CMK (cell line): ENCODE data around the gene SYTL1.

ENCODE experiments used
- DNase-seq: peaks from one replicate; pipeline ENCODE4 v3.0.0-alpha.2; 2010; ENCODE audit warnings: low read depth

Gene SYTL1

DNA sequence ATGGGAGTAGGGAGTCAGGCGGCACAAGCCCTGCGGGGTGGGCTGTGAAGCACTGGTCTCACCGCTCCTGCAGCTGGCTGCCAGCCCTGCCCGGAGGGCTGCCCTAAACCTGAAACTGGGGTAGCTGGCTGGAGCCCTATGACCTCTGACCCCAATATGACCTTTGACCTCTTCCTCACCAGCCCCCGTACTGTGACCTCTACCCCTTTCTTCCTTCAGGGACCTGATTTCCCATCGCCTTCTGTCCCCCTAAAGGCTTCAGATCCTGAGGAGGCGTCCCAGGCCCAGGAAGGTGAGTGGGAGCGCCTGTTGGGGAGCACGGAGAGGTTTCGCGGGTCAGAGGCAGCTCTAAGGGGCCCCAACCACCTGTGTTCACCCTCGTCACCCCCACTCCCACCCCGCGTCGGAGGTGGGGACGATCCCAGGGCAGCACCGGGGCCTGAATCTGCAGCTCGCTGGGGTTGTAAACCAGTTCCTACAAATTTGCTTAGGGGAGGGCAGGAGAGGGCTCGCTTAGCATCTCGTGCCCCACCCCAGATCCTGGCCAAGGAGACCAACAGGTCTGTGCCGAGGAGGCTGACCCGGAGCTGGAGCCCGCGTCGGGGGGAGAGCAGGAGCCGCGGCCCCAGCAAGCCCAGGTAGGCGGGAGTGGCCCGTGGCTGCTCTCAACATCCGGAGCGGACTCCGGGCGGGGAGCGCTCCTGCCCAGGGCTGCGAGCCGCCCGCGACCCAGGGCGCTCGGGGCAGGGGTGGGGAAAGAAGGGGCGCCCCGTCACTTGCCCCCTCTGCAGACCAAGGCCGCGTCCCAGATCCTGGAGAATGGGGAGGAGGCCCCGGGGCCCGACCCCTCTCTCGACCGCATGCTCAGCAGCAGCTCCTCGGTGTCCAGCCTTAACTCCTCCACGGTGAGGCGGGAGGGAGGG is 7.3 kb downstream of the SYTL1 start:
- no peak for DNase-seq

DNA sequence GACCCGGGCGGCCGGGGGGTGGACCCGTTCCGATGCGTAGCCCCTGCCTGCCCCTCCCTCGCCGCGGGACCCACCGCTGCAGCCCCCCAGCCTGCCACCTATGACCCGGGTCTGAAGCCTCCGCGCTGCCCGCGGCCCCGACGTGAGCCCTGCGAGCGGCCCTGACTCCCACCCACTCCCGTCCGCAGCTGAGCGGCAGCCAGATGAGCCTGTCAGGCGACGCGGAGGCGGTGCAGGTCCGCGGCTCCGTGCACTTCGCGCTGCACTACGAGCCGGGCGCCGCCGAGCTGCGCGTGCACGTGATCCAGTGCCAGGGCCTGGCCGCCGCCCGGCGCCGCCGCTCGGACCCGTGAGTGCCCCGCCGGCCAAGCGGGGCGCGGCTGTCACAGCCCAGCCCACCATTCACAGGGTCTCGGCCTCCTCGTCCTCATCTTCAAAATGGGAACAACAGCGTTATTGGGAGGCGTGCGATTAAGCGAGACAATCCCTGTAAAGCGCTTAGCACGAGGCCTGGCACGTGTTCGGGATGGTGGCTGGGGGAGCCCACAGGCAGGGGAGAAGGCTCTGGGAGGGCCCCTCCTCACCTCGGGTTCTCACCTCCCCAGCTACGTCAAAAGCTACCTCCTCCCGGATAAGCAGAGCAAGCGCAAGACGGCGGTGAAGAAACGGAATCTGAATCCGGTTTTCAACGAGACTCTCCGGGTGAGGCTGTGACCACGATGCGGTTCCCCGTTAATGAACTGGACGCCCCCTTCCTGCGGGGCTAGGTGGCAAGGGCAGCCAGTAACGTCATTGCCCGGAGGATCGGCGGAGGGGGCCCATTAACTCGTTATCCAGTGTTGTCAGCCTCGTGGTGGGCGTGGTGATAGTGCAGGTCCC is 8.2 kb downstream of the SYTL1 start:
- no peak for DNase-seq

DNA sequence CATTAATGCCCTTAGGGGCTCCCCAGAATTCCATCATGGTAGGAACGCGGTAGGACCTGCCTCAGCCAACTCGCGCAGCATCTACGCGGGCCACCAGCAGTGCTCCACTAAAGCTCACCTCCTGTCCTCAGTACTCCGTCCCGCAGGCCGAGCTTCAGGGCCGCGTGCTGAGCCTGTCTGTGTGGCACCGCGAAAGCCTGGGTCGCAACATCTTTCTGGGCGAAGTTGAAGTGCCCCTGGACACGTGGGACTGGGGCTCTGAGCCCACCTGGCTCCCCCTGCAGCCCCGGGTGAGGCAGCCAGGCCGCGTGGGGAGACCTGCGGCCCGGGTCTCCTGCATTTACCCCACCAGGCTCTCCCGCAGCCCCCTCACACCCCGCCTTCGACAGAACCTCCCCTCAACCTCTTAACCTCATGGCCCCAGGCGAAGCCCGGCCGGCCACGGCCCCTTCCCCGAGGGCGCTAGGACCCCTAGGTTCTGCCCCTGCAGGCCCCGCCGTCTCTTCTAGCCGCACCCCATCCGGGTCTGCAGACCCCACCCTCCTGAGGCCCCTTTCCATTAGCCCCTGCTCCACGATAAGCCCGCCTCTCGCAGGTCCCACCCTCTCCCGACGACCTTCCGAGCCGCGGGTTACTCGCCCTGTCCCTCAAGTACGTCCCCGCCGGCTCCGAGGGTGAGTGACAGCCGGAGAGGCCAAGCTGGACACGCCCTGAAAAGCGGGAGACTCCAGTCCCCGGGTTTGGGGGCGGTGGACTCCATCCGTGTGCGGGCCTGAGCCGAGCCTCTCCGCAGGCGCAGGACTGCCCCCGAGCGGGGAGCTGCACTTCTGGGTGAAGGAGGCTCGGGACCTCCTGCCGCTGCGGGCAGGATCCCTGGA is 9.1 kb downstream of the SYTL1 start:
- DNase-seq: no peak

DNA sequence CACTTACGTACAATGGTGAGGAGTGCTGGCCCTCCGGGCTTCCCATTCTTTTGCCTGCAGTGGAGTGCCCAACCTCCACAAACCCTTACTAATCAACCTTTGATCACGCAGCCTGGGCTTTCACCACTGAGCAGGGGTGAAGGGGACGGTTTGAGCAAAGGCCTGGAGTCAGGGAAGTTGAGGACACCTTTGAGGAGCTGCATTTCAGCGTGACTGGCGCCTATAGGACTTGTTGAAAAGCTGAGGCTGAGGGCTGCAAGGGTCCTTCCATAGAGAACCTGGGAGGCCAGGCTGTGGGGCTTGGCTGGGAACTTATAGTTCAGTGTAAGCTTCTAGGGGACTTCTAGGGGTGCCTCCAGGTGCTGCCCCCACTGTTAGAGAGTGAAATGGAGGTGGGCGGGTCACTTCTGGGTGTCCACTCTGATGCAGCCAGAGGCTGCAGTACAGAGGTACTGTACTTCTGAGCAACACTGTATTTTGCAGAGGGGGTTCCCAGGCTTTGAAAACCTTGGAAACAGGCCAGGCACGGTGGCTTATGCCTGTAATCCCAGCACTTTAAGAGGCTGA is 9.8 kb downstream of the SYTL1 start:
- DNase-seq: no peak

DNA sequence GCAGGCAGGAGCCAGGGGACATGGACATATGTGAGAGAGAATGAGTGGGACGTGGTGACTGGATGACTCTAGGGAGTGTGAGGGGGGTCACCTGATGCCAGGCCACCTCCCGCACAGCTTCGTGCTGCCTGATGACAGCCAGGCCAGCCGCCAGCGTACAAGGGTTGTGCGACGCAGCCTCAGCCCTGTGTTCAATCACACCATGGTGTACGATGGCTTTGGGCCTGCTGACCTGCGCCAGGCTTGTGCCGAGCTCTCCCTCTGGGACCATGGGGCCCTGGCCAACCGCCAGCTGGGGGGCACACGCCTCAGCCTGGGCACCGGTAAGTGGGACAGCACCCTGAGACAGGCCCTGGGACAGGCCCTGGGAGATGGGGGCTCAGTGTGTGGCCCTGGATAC is 11.3 kb downstream of the SYTL1 start:
- DNase-seq: no peak

DNA sequence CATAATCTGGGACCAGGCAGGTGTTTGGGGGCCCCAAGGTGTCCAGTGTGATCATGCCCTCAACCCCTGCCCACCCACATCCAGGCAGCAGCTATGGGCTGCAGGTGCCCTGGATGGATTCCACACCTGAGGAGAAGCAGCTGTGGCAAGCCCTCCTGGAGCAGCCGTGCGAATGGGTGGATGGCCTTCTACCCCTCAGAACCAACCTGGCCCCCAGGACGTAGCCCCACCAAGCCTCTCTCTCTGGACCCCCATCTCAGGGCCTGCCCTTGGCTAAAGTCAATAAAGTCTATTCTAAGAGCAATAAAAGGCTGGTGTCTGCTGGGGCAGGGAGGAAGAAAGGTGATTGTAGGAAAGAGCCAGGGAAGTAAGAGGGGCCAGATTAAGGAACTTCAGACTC is 11.8 kb downstream of the SYTL1 start:
- DNase-seq: no peak

DNA sequence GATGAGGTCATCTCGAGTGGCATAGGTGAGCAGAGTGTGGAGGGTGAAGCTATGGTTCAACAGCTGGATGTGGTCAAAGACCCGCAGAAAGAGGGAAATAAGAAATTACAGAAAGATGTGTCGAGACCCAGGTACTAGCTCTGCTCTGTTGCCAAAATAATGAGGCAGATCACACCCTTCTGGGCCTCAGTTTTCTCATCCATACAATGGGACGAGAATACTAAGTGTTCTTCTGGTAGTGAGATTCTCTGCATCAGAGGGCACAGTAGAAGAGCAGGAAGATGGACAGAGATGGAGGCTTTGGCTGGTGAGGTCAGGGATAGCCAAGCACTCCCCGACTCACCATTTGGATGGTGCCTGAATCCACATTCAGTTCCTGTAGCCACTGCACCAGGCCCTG is 13.9 kb downstream of the SYTL1 start:
- DNase-seq: no peak

DNA sequence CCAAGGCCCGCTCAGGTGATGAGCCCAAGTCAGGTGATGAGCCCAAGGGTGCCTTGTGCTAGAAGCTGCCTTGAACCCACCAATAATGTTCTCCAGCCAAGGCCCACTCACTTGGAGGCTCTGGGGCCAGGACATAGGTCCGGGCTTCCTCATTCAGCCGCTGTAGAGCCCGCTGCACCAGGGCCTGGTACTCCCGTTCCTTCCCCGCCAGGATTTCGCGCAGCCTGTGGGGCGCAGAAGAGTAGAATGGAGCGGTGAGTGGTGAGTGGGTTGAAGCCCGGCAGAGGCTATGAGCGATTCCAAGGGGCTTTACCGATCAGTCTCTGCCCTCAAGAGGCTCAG is 14.4 kb downstream of the SYTL1 start:
- no peak for DNase-seq

DNA sequence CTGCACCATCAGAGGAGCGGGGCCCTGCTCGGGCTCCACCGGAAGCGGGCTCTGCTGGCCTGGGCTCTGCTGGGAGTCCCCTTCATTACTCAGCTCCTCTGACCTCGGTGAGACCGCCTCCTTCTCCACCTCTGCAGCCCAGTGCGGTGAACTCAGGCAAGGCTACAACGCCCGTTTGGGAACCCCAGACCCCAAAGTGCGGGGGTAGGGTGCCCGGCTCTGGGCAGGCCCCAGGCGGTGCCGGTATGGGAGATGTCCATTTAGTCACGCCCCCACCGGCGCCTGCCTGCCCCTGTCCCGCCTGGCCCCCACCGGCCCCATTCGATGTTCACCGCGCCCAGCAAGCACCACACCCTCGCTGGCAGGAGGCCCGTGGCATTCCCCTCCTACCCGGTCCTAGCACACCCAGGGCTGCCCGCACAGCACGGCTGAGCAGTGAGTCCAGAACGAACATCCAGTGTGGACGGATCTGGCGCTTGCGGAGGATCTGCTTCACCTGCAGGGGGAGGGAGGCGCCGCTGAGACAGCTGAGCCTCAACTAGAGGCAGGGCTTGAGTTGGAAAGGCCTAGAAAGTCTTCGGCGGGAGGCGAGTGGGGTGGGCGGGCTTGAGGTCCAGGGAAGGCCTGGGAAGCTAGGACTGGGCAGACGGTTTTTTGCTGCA is 14.9 kb downstream of the SYTL1 start:
- no peak for DNase-seq

DNA sequence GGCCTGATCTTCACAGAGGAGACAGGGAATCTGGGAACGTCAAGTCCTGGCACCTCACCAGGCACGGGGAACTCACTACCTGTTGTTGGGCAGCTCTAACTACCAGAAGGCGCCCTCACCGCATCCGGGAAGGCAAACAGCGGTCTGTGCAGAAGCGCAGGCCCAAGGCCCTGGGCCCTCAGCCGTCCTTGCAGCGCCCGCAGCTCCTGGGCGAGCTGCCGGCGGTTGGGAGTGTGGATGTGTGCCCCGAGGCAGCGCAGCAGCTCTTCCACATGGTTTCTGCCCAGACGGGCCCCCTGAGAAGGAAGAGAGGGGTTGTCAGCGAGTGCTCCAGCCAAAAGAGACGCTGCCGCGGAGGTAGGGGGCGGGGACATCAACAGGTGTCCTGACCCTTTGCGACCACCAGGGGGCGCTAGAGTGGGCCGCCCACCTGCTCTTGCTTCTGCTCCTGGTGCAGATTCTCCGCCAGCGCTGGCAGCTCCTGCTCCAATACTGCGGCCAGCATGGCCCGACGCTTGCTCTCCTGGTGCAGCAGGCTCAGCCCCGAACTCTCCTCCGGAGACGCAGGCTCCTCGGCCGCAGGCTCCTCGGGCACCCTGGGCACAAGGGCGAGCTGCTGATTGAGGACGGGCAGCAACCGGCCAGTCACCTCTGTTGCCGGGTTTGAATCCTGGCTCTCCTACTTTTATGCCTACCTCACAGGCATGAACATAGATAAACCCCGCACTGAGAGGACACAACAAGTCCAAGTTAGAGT is 15.6 kb downstream of the SYTL1 start:
- DNase-seq: peak; percentile 58

DNA sequence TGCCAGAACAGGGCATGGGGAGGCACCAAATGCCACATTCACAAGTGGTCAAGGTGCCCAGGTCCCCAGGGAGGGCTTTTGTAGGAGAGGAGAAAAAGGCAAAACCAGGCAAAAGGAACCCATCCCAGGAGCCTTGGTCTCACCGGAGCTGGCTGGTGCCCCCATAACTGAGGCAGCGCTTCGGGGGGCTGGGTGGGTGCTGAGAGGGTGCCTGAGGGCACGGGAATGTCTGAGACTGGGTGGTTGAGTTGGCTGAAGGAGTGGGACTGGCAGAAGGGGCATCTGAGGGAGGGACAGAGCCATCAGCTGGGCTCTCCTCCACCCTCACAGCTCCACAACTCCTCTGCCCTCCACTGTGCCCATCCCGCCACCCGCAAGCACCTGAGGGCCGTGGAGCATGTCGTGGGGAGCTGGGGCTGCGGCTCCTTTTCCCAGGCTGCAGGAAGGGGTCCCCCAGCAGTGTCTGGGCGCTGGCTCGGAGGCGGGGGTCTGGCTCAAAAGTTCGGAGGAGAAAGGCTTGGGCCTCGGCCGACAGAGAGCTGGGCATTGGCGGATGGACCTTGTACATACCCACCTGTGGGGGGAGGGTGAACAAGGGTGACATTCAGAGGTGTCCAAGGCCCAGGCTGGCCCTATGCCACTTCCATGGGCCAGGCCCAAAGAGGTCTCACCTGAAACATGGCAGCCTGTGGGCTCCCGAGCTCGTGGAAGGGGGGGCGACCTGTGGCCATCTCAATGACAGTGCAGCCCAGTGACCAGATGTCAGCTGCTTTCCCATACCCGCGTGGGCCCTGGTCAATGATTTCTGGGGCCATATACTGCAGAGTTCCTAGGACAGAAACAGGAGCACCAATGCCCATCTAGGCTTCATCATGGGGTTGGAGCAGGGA is 16.5 kb downstream of the SYTL1 start:
- DNase-seq: no peak

DNA sequence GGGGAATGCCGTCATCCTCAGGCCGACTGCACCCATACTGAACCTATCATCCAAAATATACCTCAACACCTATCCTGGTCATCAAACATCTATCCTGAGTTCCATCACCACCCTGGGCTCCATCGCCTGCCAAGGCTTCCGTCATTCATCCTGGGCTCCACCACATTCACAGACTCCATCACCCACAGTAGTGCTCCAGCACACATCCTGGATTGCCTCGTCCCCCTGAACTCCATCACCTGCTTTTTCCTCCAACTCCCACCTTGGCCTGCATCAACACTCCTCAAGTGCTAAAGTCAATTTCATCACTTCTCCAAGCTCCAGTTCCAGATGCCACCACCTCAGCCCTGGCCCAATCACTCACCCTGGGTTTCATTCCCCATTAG is 17.1 kb downstream of the SYTL1 start:
- no peak for DNase-seq

DNA sequence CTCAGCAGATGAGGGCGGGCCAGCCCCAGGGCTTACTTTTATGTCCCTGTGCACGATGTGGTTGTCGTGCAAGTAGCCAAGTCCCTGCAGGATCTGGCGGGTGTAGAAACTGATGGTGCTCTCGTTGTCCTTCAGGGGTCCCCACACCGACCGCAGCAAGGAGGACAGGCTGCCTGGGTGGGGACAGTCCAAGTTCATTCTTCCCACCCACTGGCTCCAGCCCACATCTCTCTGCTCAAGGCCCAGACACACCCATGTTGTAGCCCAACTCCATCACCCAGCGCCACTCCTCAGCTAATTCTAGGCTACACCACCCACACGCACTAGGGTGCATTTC is 18.0 kb downstream of the SYTL1 start:
- no peak for DNase-seq

DNA sequence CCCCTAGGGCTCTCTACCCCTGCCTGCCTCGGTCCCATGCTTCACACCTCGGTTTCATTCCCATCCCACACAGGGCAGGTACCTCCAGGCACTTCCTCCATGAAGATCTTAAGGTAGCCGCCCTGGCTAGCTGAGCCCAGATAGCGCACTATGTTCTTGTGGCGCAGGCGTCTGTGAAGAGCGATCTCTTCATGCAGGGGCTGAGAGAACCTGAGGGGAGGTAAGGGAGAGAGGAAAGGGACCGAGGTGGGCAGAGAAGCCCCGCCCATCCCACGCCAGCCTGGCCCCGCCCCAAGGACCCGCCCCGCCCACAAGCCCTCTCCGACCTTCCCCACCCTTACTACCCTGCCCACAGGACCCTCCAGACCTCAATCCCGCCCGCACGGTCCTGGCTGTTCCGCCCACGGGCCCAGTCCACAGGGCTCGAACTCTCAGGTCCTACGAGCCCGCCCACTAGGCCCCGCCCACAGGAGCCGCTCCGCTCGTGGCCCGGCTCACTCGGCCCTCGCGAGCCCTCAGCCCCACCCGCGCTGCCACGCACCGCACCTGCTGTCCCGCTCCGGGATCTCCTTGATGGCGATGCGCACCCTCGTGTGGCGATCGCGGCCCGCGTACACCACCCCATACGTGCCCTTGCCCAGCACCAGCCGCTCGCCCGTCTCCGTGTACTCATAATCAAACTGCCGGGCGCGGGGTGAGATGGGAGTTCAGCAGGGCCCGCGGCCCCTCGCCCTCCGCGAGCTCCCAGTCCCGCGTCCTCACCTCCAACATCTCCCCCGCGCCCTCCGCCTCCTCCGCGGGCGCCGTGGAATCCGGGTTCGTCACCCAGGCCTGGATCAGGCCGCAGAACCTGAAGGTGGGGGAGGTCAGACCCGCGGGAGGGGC is 18.6 kb downstream of the SYTL1 start:
- no peak for DNase-seq

DNA sequence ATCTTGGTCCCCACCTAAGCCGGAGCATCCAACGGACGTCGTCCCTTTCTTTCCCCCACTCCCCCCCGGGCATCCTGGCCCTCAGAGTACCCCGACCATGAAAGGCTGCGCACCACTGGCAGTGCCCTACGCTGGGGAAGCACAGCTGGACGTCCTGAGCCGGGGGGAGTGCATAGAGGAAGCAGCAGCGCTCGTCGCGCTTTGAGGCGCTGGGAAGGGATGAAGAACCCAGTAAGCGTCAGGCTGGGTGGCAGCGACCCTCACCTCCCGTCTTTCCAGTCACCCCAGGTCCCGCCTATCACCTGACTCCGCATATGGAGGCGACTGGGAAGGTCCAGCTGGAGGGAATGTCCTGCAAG is 19.2 kb downstream of the SYTL1 start:
- no peak for DNase-seq

DNA sequence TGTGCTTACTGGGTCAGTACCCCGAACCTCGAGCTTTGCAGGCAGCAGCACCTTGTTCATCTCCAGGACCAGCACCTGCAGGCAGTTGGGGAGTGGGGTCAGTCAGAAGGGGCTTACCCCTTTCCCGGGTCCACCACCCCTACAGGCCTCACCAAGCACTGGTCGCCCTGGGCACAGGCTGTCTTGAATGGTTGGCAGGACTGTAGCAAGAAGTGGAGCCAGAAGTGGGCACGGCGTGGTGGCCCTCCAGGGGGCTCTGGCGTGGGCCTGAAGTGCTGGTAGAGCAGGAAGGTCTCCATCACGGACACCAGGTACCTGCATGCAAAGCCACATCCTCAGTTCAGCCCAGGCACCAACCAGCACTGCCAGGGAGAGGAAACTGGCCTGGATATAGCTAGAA is 19.7 kb downstream of the SYTL1 start:
- DNase-seq: no peak

DNA sequence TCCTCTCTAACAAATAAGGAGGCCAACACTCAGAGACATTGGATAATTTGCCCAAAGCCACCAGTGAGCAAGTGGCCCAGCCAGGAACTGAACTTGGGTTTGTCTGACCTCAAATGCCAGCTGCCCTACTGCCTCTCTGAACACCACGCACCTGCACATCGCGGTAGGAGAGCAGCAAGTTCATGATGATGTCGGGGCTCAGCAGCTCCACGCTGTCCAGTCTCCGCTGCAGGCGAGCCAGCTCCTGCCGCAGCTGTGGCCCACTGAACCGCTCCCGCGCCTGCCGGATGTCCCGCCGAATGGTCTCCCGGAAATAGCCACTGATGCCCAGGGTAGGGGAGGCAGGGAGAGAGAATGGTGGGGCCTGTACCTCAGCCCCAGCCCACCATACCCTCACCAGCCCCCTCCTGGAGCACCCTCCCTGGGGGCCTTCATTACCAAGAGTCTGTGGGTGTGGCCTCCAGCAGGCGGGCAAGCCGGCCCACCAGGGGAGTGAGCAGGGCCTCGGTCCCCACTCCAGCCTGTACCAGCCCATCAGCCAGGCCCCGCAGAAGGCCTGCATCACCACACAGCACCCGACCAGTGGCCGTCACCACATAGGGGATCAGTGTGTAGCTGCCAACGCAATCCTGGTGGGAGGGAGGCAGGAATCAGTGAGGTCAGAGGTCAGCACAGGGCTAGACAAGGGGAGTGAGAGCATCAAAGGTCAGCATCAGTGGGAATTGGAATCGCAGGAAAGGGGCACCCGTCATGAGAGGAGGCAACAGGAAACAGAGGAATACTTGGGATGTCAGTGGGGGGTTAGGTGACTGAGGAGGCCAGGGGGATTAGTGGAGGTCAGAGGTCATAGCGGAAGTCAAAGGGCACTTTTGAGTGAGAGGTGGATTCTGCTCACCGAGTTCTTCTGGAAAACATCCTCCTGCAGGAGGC is 22.2 kb downstream of the SYTL1 start:
- no peak for DNase-seq
